ENCODE data around the gene MRPL55.
A peak's percentile ranks its signal among the peaks of the same experiment; 100 is the strongest.

The MRPL55 gene

DNA sequence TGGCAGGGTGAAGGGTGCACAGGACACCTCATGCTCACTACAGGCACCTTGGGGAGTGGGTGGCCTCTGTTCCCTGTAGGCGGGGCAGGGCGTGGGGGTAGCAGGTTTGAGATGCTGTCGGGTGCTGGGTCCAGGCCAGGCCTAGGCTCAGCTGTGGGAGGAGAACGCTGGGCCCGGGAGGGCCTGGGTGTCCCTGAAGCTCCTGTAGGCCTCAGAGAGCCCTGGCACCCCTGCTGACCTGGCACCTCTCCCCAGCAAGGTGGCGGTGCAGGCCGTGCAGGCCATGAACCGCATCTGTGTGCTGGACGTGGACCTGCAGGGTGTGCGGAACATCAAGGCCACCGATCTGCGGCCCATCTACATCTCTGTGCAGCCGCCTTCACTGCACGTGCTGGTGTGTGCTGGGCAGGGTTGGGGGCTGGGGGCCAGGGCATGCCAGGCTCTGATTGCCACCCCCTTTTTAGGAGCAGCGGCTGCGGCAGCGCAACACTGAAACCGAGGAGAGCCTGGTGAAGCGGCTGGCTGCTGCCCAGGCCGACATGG, 38.1 kb upstream of the MRPL55 start:
- DNase-seq: no peak

DNA sequence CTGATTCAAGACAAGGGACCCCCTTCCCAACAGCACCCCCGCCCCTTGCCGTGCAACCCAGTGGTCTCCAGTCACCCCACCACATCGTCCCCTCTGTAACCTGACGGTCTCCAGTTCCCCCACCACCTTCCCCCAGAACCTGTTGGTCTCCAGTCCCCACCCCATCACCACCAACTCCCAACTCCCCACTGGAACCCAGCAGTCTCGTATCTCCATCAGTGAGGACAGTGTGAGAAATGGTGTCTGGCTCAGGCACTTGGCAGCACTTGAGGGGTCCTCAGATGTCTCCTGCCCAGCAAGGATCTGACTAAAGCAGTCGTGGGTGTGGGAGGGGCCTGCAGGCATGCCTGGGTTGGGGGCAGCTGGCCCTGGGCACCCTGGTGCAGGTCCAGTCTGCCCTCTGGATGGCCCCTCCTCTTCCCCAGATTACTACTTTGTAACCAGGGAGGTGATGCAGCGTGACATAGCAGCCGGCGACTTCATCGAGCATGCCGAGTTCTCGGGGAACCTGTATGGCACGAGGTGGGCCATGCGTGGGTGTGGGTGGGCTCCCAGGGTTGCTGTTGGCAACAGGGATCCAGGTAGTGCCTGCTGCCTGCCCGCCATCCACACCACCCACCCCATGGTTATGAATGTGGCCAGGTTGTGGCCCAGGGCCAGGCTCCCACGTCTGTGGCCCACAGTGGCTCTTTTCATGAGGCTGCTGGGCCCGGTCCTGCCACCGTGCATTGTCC, 37.5 kb upstream of the MRPL55 start:
- DNase-seq: no peak

- DNase-seq: no peak
These were observed 36.6 kb upstream of the MRPL55 start for GRCh38 chr1:228145463-228146416.

GRCh38 chr1:228144993-228145343, 35.9 kb upstream of the MRPL55 start:
- DNase-seq: no peak

GRCh38 chr1:228144193-228144992, 35.3 kb upstream of the MRPL55 start:
- DNase-seq: no peak

GRCh38 chr1:228143480-228144192, 34.5 kb upstream of the MRPL55 start:
- no peak for DNase-seq

GRCh38 chr1:228142701-228143136, 33.6 kb upstream of the MRPL55 start:
- DNase-seq: no peak

DNA sequence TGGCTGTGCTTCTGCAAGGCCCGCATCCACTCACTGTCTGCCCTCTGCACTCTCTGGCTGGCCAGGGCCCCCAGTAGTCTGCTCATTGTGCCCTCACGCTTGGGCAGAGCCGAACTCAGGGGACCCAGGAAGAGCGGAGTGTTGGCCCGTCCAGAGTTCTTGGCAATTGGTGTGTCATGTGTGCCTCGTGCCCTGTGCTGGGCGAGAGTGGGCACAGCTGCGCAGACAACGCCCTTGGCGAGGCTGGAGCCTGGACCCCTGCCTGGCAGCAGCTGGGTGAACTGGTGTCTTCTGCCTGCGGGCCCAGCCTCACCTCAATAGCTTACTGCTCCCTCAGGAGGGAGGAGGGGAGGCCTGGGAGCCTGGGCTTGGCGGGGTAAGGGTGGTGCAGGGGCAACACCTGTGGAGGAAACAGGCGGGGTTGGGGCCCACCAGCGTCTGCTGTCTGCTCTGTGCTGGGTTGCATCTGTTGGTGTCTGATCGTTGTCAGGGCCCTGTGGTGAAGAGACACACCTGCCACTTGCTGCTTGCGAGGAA, 33.1 kb upstream of the MRPL55 start:
- DNase-seq: no peak

DNA sequence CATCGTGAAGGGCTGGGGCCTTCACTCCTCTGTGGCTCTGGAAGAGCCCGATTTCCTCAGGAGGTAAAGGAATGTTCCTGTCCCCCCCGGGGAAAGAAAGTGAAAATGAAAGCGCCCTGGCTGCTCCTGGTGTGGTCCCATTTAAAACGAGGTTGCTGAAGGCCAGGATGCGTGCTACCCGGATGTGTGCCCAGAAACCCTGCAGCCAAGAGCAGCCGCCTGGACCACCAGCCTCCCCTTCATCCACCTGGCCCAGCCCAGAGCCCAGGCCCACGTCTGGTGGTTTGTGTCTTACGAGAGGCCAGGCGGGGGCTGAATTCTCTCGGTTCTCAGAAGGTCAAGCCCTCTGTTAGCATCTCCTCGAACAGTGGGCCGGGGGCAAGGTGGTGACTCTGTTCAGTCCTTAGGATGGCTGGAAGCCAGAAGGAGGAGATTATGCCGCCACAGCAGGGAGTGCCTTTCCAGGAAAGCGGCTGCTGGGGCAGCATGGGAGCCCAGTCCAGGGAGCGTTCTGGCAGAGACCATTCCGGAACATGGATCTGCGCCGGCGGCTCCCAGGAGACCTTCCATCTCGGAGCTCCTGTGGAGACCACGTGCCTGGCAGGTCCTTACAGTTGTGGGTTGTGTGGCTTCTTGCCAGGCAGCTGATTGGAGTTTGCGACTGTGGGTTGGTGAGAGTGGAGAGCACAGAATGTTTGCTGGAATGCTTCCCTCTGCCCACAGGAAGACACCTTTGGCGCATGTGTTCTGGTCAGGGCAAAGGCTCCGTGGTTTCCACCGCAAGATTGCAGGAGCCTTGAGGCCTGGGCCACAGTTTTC, 32.3 kb upstream of the MRPL55 start:
- no peak for DNase-seq

DNA sequence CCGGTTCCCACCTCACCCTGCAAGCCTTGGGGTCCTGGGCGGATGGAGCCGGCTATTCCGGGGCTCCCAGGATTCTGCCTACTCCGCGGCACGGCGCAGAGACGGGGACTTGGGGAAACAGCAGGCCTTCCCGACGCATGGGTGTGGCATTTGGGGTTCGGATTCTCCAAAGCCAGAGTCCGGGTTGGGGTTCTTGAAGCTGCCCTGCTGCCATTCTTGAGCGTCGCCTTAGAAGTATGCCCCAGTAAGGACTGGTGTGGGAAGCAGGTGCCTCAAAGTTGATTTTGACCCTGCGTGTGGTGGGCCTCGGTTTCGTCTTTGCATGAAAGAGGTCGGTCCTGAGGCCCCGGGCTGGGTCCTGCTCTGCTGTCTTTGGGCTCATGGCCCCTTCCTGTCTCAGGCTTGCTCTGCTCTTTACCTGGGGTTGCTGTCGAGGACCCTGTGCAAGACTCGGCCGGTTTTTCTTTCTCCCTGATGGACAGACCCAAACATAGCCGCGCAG, 31.7 kb upstream of the MRPL55 start:
- no peak for DNase-seq

- peak; percentile 97 for DNase-seq
These were observed 31.0 kb upstream of the MRPL55 start, which contains the start of gene GUK1 for GRCh38 chr1:228139931-228140723. GUK1 (plus strand) TSS chr1:228140279; CDS start chr1:228140303, 24 bp downstream.

DNA sequence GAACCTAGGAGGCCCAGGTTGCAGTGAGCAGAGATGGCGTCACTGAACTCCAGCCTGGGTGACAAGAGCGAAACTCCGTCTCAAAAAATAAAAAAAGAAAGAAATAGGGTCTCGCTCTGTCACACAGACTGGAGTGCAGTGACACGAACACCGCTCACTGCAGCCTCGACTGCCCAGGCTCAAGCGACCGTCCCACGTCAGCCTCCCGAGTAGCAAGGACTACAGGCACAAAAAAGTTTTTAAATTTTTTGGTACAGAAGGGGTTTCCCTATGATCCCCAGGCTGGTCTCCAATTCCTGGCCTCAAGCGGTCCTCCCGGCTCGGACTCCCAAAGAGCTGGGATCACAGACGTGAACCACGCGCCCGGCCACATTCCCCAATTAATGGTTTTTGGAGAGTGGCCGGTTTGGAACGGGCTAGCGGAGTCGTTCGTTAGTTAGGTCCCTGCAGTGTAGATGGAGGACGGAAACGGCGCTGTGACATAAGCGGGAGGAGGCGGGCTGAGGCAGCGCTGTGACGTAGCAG, 30.4 kb upstream of the MRPL55 start:
- no peak for DNase-seq

- no peak for DNase-seq
These were observed 27.8 kb upstream of the MRPL55 start for GRCh38 chr1:228136901-228137300.

DNA sequence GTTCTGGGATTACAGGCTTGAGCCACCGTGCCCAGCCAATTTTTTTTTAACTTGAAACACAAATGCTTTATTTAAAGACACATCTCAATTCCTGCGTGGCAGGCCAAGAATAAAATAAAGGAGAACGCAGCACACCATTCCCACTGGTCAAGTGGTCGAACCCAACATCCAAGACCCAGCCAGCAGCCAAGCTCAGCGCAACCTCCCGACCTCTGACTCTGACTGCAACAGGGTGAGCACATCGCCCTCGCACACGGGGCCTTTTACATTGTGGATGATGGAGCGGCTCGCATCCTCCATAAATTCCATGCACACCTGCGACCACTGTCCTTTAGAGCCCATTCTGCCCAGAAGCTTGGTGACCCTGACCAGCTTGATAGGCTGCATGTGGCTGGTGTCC, 25.5 kb upstream of the MRPL55 start:
- DNase-seq: no peak

GRCh38 chr1:228131766-228132165, 22.7 kb upstream of the MRPL55 start:
- DNase-seq: no peak

GRCh38 chr1:228125185-228125584, 16.1 kb upstream of the MRPL55 start:
- DNase-seq: no peak

GRCh38 chr1:228123505-228123904, 14.4 kb upstream of the MRPL55 start:
- DNase-seq: no peak

GRCh38 chr1:228122921-228123441, 13.9 kb upstream of the MRPL55 start:
- no peak for DNase-seq

GRCh38 chr1:228120857-228121489, 11.9 kb upstream of the MRPL55 start:
- DNase-seq: no peak

Data from hippocampal formation (tissue), 2 donors.